Measurements from ENCODE around the gene TOP1.

DNA sequence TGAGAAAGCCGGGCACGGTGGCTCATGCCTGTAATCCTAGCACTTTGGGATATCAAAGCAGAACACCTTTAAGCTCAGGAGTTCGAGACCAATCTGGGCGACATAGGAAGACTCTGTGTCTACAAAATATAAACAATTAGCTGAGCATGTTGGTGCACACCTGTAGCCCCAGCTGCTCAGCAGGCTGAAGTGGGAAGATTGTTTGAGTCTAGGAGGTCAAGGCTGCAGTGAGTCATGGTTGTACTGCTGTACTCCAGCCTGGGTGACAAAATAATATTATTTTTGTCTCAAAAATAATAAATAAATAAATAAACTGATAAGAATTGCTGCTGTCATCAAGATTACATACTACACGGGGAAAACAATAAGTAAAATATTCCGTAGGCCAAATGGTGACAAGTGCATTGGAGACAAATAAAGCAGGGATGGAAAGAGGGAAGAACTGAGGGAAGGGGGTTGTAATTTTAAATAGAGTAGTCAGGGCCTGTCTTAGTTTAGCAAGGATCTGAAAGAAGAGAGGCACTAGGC is 14.0 kb upstream of the TOP1 start:
- TF ChIP-seq, protein P1, sequence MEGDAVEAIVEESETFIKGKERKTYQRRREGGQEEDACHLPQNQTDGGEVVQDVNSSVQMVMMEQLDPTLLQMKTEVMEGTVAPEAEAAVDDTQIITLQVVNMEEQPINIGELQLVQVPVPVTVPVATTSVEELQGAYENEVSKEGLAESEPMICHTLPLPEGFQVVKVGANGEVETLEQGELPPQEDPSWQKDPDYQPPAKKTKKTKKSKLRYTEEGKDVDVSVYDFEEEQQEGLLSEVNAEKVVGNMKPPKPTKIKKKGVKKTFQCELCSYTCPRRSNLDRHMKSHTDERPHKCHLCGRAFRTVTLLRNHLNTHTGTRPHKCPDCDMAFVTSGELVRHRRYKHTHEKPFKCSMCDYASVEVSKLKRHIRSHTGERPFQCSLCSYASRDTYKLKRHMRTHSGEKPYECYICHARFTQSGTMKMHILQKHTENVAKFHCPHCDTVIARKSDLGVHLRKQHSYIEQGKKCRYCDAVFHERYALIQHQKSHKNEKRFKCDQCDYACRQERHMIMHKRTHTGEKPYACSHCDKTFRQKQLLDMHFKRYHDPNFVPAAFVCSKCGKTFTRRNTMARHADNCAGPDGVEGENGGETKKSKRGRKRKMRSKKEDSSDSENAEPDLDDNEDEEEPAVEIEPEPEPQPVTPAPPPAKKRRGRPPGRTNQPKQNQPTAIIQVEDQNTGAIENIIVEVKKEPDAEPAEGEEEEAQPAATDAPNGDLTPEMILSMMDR (IDR thresholded peaks at IDR 0.05; ENCODE audit: low read depth, low read length, poor library complexity, severe bottlenecking) = no peak
- no peak for TF ChIP-seq EZH2phosphoT487 (IDR thresholded peaks at IDR 0.05; ENCODE audit: borderline replicate concordance, low read length)
